Esophagus muscularis mucosa (tissue), 4 donors: ENCODE data around the gene NRROS. TPM values are rescaled to one million over a fixed set of nuclear protein-coding genes. Genes with fewer than 3 reads are reported as not detected.

ENCODE experiments used
- DNase-seq: peaks from one replicate; pipeline ENCODE4 v3.0.0-alpha.2; 2017; ENCODE audit errors: extremely low spot score
- H3K27ac ChIP-seq, 4 donors: fragments of 200-600 bp; sonication (generic); replicated peaks in 1 of 4; 1 replicate in 3 of 4; 2 replicates in 1 of 4; pipeline ENCODE4 v1.5.1; 2016 to 2019; ENCODE audit warnings: mild to moderate bottlenecking in 1 of 4
- H3K27me3 ChIP-seq, 4 donors: fragments of 200-600 bp; sonication (generic); one replicate each; pipeline versions ENCODE4 v1.5.1 to v1.6.0; 2016 to 2019
- H3K36me3 ChIP-seq, 4 donors: fragments of 200-600 bp; sonication (generic); one replicate each; pipeline ENCODE4 v1.5.1; 2016 to 2019
- H3K4me1 ChIP-seq, 4 donors: fragments of 200-600 bp; sonication (generic); one replicate each; pipeline ENCODE4 v1.5.1; 2016 to 2019
- H3K4me3 ChIP-seq, 4 donors: fragments of 200-600 bp; sonication (generic); 1 replicate in 2 of 4; 2 replicates in 2 of 4; pipeline ENCODE4 v1.5.1; 2016 to 2019; ENCODE audit warnings: mild to moderate bottlenecking in 4 of 4, moderate library complexity in 1 of 4
- H3K9me3 ChIP-seq, 4 donors: fragments of 200-600 bp; sonication (generic); 1 replicate in 3 of 4; 2 replicates in 1 of 4; pipeline ENCODE4 v1.5.1; 2016 to 2019
- EP300 ChIP-seq: sonication (generic); formaldehyde crosslinking; IDR thresholded peaks from one replicate; pipeline ENCODE4 v1.6.1; 2017; ENCODE audit warnings: antibody characterized with exemption
- POLR2A ChIP-seq: fragments of 450-650 bp; IDR thresholded peaks from one replicate; pipeline ENCODE4 v1.6.1; 2017; ENCODE audit warnings: antibody characterized with exemption, moderate library complexity, mild to moderate bottlenecking, low read depth
- POLR2AphosphoS5 ChIP-seq, 2 donors: sonication (generic); formaldehyde crosslinking; IDR thresholded peaks; one replicate each; pipeline ENCODE4 v1.6.1; 2017; ENCODE audit warnings: antibody characterized with exemption in 2 of 2
- WGBS: methylation state at CpG from one replicate; pipeline ENCODE4 v1.1.5; 2018; 5-methylcytosine and 5-hydroxymethylcytosine counted together
- intact Hi-C: fragments of 100-400 bp; cut with DNase I; formaldehyde crosslinking; loops from one replicate; pipeline ENCODE4 v1.15.1; 2023
- small RNA-seq, 3 donors: library from RNA; depleted of rRNA; stranded (forward); fragments of <200 nt; gene quantifications; one replicate each; pipeline ENCODE3, GENCODE V24; 2016
- total RNA-seq, 4 donors: library from RNA; depleted of rRNA; stranded (reverse); fragments of >200 nt; gene quantifications; one replicate each; pipeline versions ENCODE4 v1.1.0 to v1.2.1, GENCODE V29; 2016
- TF ChIP-seq, protein P1 (sequence below), 3 experiments: fragments of 200-600 bp in 2 of 3; fragments of 450-650 bp in 1 of 3; sonication (generic) in 2 of 3; IDR thresholded peaks; one replicate each; pipeline ENCODE4 v1.5.1; 2017 to 2019; ENCODE audit warnings: antibody characterized with exemption in 3 of 3, mild to moderate bottlenecking in 2 of 3, moderate library complexity in 1 of 3

Gene NRROS
- total RNA-seq, 4 donors from 2014 or later = 6.2 to 8.5 (median 7.3) TPM

DNA sequence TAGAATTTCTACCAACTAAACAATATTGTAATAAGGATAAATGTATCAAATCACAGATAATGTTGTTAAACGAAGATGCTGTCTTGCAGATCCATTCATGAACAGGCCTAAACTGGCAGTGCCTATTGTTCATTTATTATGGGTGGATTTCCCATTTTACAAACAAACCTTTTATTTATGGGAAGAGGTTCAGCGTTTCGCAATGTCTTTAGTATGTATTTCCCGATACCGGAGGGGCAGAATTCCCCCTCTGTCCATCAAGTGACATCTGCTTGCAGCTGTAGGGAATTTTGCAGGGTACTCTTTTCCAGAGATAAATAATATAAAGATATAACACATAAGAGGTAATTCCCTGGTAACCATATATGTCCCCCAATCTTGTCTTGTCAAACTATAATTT, 66.8 kb downstream of the NRROS start:
- Histone ChIP-seq H3K9me3 (no peaks in the 10 kb centered on the region), H3K27ac (no peak overlapping the region), H3K4me1 (peaks cover 2 to 5% (median 4%) of the 10 kb centered on the region in 4 donors), H3K4me3 (no peak overlapping the region), H3K36me3 (no peaks in the 10 kb centered on the region), H3K27me3 (no peaks in the 10 kb centered on the region)
- DNase-seq = no peak
- WGBS = 65% methylated on average over 5 of the region's 5 CpGs
- no peak for TF ChIP-seq EP300
- intact Hi-C loops = no loop called here

DNA sequence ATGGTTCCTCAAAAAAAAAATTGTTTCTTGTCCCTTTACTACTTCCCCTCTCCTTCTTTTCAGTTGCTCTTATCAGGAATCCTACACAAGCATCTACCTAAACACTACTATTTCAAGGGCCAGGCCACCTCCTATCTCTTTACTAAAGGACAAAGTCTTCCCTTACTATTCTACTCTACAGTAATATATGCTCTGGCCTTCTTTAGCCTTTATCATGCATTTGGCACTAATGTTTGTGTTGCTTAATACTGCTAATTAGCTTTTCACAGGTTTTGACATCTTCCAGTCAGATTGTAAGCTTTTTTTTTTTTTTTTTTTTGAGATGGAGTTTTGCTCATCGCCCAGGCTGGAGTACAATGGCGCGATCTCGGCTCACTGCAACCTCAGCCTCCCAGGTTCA, 67.2 kb downstream of the NRROS start:
- H3K4me3 ChIP-seq = no peak overlapping the region
- no peaks in the 10 kb centered on the region for H3K27me3 ChIP-seq
- no peaks in the 10 kb centered on the region for H3K36me3 ChIP-seq
- H3K4me1 ChIP-seq = peaks cover 5 to 8% (median 8%) of the 10 kb centered on the region in 4 donors
- no peaks in the 10 kb centered on the region for H3K9me3 ChIP-seq
- H3K27ac ChIP-seq = no peak overlapping the region
- 96% methylated on average over 4 of the region's 4 CpGs for WGBS
- DNase-seq = no peak
- intact Hi-C loops = no loop called here
- TF ChIP-seq POLR2AphosphoS5 (IDR thresholded peaks at IDR 0.05) (no peak), POLR2A (no peak), EP300 (no peak)
- TF ChIP-seq, protein P1, sequence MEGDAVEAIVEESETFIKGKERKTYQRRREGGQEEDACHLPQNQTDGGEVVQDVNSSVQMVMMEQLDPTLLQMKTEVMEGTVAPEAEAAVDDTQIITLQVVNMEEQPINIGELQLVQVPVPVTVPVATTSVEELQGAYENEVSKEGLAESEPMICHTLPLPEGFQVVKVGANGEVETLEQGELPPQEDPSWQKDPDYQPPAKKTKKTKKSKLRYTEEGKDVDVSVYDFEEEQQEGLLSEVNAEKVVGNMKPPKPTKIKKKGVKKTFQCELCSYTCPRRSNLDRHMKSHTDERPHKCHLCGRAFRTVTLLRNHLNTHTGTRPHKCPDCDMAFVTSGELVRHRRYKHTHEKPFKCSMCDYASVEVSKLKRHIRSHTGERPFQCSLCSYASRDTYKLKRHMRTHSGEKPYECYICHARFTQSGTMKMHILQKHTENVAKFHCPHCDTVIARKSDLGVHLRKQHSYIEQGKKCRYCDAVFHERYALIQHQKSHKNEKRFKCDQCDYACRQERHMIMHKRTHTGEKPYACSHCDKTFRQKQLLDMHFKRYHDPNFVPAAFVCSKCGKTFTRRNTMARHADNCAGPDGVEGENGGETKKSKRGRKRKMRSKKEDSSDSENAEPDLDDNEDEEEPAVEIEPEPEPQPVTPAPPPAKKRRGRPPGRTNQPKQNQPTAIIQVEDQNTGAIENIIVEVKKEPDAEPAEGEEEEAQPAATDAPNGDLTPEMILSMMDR (IDR thresholded peaks at IDR 0.05) = no peak

DNA sequence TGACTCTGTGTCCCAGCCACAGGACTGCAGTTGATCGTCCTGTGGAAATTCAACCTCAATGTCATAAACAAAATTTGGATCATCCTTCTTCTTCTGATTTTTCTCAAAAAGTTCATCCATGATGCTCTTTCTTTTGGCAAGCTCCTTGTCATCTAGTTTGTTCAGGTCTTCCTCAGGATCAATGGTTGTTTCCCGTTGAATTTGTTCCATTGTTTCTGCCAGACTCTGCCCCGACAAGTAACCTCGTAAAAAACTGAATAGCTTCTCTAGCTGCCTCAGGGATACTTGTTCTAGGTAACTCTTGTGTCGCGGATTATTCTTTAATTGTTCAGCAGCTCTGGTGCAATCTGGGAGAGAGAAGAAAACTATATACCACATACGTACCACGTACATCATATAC, 68.1 kb downstream of the NRROS start:
- TF ChIP-seq, protein P1 (IDR thresholded peaks at IDR 0.05) = no peak
- TF ChIP-seq POLR2AphosphoS5 (IDR thresholded peaks at IDR 0.05) (no peak), POLR2A (no peak), EP300 (no peak)
- H3K27me3 ChIP-seq = no peaks in the 10 kb centered on the region
- 94% methylated on average over 8 of the region's 8 CpGs for WGBS
- no peaks in the 10 kb centered on the region for H3K36me3 ChIP-seq
- intact Hi-C loops = no loop called here
- DNase-seq = no peak
- peaks cover 5 to 9% (median 8%) of the 10 kb centered on the region in 4 donors for H3K4me1 ChIP-seq
- no peaks in the 10 kb centered on the region for H3K9me3 ChIP-seq
- H3K4me3 ChIP-seq = no peak overlapping the region
- no peak overlapping the region for H3K27ac ChIP-seq

DNA sequence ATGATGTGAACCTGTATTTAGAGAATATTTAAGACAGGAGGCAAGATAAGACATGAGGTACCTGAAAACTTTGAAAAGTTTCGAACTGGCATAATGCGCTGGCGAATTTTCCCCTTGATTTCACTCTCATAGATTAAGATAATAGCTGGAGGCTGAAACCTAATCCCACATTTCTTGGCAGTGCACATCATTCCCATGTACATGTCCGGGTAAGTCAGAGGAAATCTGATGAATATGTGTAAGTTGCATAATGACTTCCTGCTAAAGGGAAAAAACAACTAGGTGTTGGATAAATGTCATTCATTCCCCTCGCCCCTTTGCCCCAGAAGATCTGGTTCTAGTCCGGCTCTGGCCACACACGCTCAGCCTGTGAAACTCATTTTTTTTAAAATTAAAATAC, 69.0 kb downstream of the NRROS start:
- Histone ChIP-seq H3K27ac (no peak overlapping the region), H3K36me3 (no peaks in the 10 kb centered on the region), H3K4me1 (peaks cover 11 to 17% (median 15%) of the 10 kb centered on the region in 4 donors), H3K9me3 (no peaks in the 10 kb centered on the region), H3K4me3 (no peak overlapping the region), H3K27me3 (no peaks in the 10 kb centered on the region)
- WGBS = 94% methylated on average over 7 of the region's 7 CpGs
- DNase-seq = no peak
- TF ChIP-seq POLR2AphosphoS5 (IDR thresholded peaks at IDR 0.05) (no peak), POLR2A (no peak), EP300 (no peak)
- TF ChIP-seq, protein P1 (IDR thresholded peaks at IDR 0.05) = no peak
- intact Hi-C loops = no loop called here

Small RNAs within 50 kb of the gene (small RNA-seq; reads per million reads assigned to genes)
- gene RNU6-646P = 0 reads per million in 3 donors

Other genes with a start within 250 kb of the NRROS start
- 10 to 100 TPM; 15.6 to 23.7 (median 17.2) TPM for gene UBXN7, start 207.3 kb upstream of the NRROS start, total RNA-seq
- gene RNF168, start 135.9 kb upstream of the NRROS start, total RNA-seq = 10 to 100 TPM; 17.2 to 23.0 (median 22.3) TPM
- gene SMCO1, start 124.3 kb upstream of the NRROS start, total RNA-seq = not detected
- gene WDR53, start 71.1 kb upstream of the NRROS start, total RNA-seq = 1 to 10 TPM; 3.8 to 8.7 (median 5.6) TPM
- gene FBXO45, start 71.0 kb upstream of the NRROS start, total RNA-seq = 10 to 100 TPM in 2 of 4 donors, 1 to 10 TPM in 2; 9.0 to 14.7 (median 9.8) TPM
- gene CEP19, start 72.6 kb downstream of the NRROS start, total RNA-seq = 1 to 10 TPM; 1.5 to 4.0 (median 3.3) TPM
- gene PIGX, start 72.7 kb downstream of the NRROS start, total RNA-seq = 10 to 100 TPM; 23.0 to 31.6 (median 25.2) TPM
- gene PAK2, start 100.2 kb downstream of the NRROS start, total RNA-seq = 10 to 100 TPM; 47.2 to 52.4 (median 51.6) TPM
- 10 to 100 TPM; 43.7 to 45.4 (median 44.1) TPM for gene SENP5, start 228.2 kb downstream of the NRROS start, total RNA-seq